ENCODE results near the gene EPS8L1.

Gene EPS8L1

DNA sequence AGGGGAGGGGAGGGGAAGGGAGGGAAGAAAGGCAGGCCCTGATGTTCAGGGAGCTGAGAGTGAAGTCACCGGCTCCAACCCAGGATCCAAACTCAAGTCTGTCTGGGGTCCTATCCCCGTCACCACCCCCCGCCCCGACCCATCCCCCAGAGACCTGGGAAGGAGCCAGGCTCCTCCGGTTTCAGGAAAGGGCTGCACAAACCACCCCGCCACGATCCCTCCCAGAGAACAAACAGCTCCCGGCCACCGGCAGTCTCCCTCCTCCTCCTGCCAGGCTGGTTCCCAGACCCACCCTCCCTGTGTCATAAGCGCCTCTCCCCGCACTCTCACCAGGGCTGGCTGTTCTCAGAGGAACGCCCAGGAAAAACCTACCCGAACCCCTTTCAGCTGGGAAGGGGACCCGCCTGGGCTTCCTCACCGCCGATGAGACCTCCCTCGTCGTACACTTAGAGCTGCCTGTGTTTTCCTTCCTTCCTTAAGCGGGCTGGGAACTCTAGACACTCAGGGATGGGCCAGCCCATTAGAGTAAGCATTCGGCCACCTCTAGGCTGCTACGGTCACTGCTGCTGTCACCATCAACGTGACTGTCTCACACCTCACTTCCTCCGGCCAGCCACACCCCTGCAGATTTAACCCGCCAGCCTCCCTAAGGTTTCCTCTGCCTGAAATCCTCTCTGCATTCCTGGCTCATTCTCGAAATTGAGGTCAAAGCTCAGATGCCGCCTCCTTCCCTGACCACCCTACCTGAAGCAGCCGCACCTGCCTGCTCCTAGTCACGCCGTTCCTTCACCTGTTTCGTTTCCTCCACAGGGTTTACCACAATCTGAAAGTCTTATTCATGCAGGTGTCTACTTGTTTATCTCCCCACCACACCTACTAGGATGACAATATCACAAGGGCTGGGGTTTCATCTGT lies 6.5 kb upstream of the EPS8L1 start:
- no peak overlapping the region for H3K27ac ChIP-seq (ENCODE audit: low read length)
- no peak overlapping the region for H3K9ac ChIP-seq (ENCODE audit: low read length in 2 of 2)
- H3K9me3 ChIP-seq (ENCODE audit: control insufficient read depth in 2 of 2, low read length in 2 of 2), result peaks cover 4 to 8% of the 10 kb centered on the region in 2 donors
- peaks cover 32 to 34% of the 10 kb centered on the region in 2 donors for H3K27me3 ChIP-seq (ENCODE audit: control insufficient read depth in 1 of 2, insufficient read depth in 2 of 2, low read length in 2 of 2)
- no peaks in the 10 kb centered on the region for H3K36me3 ChIP-seq (ENCODE audit: control insufficient read depth in 2 of 2, insufficient read depth in 2 of 2, low read length in 2 of 2)
- H3K4me3 ChIP-seq (ENCODE audit: low read length in 2 of 2), result peak overlapping the region in 1 of 2 donors; percentile 15
- H3K4me1 ChIP-seq (ENCODE audit: control insufficient read depth, insufficient read depth, low read length), result peaks cover 3% of the 10 kb centered on the region

DNA sequence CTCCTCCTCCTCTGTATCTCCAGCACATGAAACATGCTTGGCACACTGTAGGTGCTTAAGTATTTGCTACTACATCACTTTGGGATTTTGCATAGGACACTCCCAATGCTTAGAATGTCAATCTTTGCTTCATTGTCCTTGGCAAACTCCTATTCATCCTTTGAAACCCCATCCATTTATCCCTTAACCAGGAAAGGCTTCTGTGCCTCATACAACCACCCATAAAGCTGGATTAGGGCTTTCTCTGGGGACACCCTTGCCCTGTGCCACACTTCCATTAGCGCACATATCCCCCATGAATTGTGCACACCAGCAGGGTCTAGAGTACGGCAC lies 5.8 kb upstream of the EPS8L1 start:
- Histone ChIP-seq H3K9me3 (ENCODE audit: control insufficient read depth in 2 of 2, low read length in 2 of 2) (peaks cover 4 to 8% of the 10 kb centered on the region in 2 donors), H3K27me3 (ENCODE audit: control insufficient read depth in 1 of 2, insufficient read depth in 2 of 2, low read length in 2 of 2) (peaks cover 33 to 35% of the 10 kb centered on the region in 2 donors), H3K4me1 (ENCODE audit: control insufficient read depth, insufficient read depth, low read length) (peaks cover 3% of the 10 kb centered on the region), H3K4me3 (ENCODE audit: low read length in 2 of 2) (no peak overlapping the region), H3K9ac (ENCODE audit: low read length in 2 of 2) (no peak overlapping the region), H3K27ac (ENCODE audit: low read length) (no peak overlapping the region), H3K36me3 (ENCODE audit: control insufficient read depth in 2 of 2, insufficient read depth in 2 of 2, low read length in 2 of 2) (no peaks in the 10 kb centered on the region)

DNA sequence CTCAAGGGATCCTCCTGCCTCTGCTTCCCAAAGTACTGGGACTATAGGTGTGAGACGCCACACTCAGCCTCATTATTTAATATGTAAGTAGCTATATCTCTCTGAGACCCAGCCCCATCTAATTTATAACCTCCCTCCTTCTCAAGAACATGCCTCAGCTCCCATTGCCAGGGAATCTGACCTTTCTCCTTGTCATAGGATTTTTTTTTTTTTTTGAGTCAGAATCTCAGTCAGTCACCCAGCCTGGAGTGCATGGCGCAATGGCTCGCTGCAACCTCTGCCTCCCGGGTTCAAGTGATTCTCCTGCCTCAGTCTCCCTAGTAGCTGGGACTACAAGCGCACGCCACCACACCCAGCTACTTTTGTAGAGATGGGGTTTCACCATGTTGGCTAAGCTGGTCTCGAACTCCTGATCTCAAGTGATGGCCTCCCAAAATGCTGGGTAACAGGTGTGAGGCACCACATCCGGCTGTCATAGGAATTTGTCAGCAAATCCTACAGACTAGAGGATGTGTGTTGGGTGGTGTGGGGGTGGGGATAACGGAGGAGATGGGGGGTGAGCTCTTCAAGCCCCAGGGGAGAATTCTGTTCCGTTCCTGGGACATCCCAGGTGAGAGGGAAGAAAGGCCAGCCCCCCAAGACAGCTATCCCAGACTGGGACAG lies 5.1 kb upstream of the EPS8L1 start:
- no peak overlapping the region for H3K4me3 ChIP-seq (ENCODE audit: low read length in 2 of 2)
- H3K4me1 ChIP-seq (ENCODE audit: control insufficient read depth, insufficient read depth, low read length), result peaks cover 3% of the 10 kb centered on the region
- no peak overlapping the region for H3K27ac ChIP-seq (ENCODE audit: low read length)
- no peaks in the 10 kb centered on the region for H3K36me3 ChIP-seq (ENCODE audit: control insufficient read depth in 2 of 2, insufficient read depth in 2 of 2, low read length in 2 of 2)
- H3K9me3 ChIP-seq (ENCODE audit: control insufficient read depth in 2 of 2, low read length in 2 of 2), result peaks cover 4 to 8% of the 10 kb centered on the region in 2 donors
- H3K27me3 ChIP-seq (ENCODE audit: control insufficient read depth in 1 of 2, insufficient read depth in 2 of 2, low read length in 2 of 2), result peaks cover 40% of the 10 kb centered on the region in 2 donors
- no peak overlapping the region for H3K9ac ChIP-seq (ENCODE audit: low read length in 2 of 2)

DNA sequence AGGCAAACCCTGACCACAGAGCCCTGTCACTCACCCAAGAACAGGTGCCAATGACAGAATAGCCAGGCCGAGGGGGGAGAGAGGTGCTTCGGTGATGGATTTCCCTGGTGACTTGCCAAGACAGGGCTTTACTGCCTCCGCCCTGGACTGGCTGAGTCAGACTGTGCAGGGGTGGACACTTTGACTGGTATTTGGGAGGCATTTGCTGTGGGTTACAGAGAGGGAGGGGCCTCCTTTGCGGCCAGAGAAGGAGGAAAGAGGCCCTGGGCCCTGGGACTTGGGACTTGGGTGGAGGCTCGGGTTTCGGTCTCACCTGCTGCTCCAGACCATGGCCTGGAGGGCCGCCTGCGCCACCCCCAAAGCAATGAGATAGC lies 4.6 kb upstream of the EPS8L1 start:
- H3K4me3 ChIP-seq (ENCODE audit: low read length in 2 of 2), result no peak overlapping the region
- peaks cover 3% of the 10 kb centered on the region for H3K4me1 ChIP-seq (ENCODE audit: control insufficient read depth, insufficient read depth, low read length)
- H3K27ac ChIP-seq (ENCODE audit: low read length), result no peak overlapping the region
- peaks cover 40 to 42% of the 10 kb centered on the region in 2 donors for H3K27me3 ChIP-seq (ENCODE audit: control insufficient read depth in 1 of 2, insufficient read depth in 2 of 2, low read length in 2 of 2)
- H3K36me3 ChIP-seq (ENCODE audit: control insufficient read depth in 2 of 2, insufficient read depth in 2 of 2, low read length in 2 of 2), result no peaks in the 10 kb centered on the region
- peaks cover 4 to 8% of the 10 kb centered on the region in 2 donors for H3K9me3 ChIP-seq (ENCODE audit: control insufficient read depth in 2 of 2, low read length in 2 of 2)
- H3K9ac ChIP-seq (ENCODE audit: low read length in 2 of 2), result no peak overlapping the region

DNA sequence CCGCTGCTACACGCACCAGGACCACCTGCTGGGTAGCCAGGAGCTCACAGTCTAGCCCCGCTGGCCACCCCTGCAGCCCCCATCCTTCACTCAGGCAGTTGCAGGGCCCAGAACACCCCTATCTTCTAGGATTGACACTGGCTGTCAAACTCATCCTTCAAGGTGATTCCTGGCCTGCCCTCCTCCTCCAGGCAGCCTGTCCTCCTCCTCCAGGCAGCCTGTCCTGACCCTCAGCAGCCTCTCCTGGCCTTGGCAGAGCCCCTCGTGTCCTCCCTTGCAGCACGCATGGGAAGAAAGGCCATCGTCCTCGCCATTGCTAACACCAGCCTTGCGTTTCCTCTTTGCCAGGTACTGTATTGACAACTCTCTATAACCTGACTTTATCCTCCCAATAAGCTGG lies 3.8 kb upstream of the EPS8L1 start:
- Histone ChIP-seq H3K9ac (ENCODE audit: low read length in 2 of 2) (no peak overlapping the region), H3K4me1 (ENCODE audit: control insufficient read depth, insufficient read depth, low read length) (peaks cover 3% of the 10 kb centered on the region), H3K9me3 (ENCODE audit: control insufficient read depth in 2 of 2, low read length in 2 of 2) (peaks cover 4 to 8% of the 10 kb centered on the region in 2 donors), H3K27ac (ENCODE audit: low read length) (no peak overlapping the region), H3K36me3 (ENCODE audit: control insufficient read depth in 2 of 2, insufficient read depth in 2 of 2, low read length in 2 of 2) (no peaks in the 10 kb centered on the region), H3K27me3 (ENCODE audit: control insufficient read depth in 1 of 2, insufficient read depth in 2 of 2, low read length in 2 of 2) (peaks cover 43% of the 10 kb centered on the region in 2 donors), H3K4me3 (ENCODE audit: low read length in 2 of 2) (no peak overlapping the region)

DNA sequence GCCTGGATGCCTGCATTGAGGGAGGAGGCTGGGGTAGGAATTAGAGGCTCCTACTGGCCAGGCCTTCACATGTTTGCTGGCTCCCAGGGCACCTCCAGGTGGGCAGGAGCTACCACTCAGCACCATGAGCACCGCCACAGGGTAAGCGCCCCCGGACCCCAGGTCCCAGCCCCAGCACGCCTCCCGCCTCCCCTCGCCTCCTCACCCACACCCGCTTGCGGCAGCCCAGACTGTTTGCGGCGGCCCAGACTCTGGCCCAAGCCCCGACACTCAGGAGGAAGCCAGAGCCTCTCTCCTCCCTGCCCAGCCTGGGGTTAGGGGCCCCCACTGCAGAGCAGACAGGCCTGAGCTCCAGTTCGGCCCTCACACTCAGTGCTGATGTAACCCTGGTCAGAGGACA lies 652 bp downstream of the EPS8L1 start:
- Histone ChIP-seq H3K4me1 (ENCODE audit: control insufficient read depth, insufficient read depth, low read length) (peaks cover 12% of the 10 kb centered on the region), H3K9me3 (ENCODE audit: control insufficient read depth in 2 of 2, low read length in 2 of 2) (peaks cover 4 to 5% of the 10 kb centered on the region in 2 donors), H3K36me3 (ENCODE audit: control insufficient read depth in 2 of 2, insufficient read depth in 2 of 2, low read length in 2 of 2) (no peaks in the 10 kb centered on the region), H3K4me3 (ENCODE audit: low read length in 2 of 2) (no peak overlapping the region), H3K9ac (ENCODE audit: low read length in 2 of 2) (no peak overlapping the region), H3K27me3 (ENCODE audit: control insufficient read depth in 1 of 2, insufficient read depth in 2 of 2, low read length in 2 of 2) (peaks cover 40 to 50% of the 10 kb centered on the region in 2 donors), H3K27ac (ENCODE audit: low read length) (no peak overlapping the region)

DNA sequence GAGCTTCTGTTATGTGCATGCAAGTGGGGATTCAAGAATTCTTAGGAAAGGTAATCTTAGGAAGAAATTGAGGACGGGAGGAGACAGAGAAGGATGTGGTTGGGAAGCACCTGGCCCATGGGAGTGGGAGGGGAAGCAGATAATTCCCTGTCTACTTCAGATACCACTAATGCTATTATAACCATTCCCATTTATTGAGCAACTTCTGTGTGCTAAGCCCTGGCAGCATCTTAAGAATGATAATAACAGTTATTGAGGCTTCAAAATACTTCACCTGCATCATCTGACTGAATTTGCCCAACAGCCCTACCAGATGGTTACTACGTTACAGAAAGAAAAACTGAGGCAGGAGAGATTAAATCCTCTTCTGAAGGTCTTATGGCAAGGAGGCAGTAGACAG lies 1.4 kb downstream of the EPS8L1 start:
- no peak overlapping the region for H3K9ac ChIP-seq (ENCODE audit: low read length in 2 of 2)
- H3K27me3 ChIP-seq (ENCODE audit: control insufficient read depth in 1 of 2, insufficient read depth in 2 of 2, low read length in 2 of 2), result peaks cover 42 to 50% of the 10 kb centered on the region in 2 donors
- peaks cover 19% of the 10 kb centered on the region for H3K4me1 ChIP-seq (ENCODE audit: control insufficient read depth, insufficient read depth, low read length)
- H3K4me3 ChIP-seq (ENCODE audit: low read length in 2 of 2), result no peak overlapping the region
- no peak overlapping the region for H3K27ac ChIP-seq (ENCODE audit: low read length)
- H3K9me3 ChIP-seq (ENCODE audit: control insufficient read depth in 2 of 2, low read length in 2 of 2), result peaks cover 4 to 5% of the 10 kb centered on the region in 2 donors
- no peaks in the 10 kb centered on the region for H3K36me3 ChIP-seq (ENCODE audit: control insufficient read depth in 2 of 2, insufficient read depth in 2 of 2, low read length in 2 of 2)

DNA sequence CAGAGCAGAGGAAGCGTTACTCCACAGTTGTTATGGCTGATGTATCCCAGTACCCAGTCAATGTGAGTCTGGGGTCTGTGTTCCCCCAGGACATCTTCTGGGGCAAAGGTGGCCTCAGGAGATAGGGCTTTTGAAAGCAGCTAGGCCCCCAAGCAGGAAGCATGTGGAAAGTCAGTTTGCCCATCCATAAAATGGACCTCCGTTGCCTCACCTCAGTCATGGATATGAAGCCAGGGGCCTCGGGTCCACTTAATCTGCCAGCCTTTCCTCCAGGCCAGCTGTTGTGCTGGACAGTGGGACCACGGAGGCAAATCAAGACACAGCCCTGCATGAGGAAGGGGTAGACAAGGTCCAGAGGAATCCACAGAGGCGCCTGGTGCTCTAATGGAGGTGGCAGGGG lies 3.3 kb downstream of the EPS8L1 start:
- peaks cover 24% of the 10 kb centered on the region for H3K4me1 ChIP-seq (ENCODE audit: control insufficient read depth, insufficient read depth, low read length)
- no peak overlapping the region for H3K9ac ChIP-seq (ENCODE audit: low read length in 2 of 2)
- no peak overlapping the region for H3K27ac ChIP-seq (ENCODE audit: low read length)
- H3K36me3 ChIP-seq (ENCODE audit: control insufficient read depth in 2 of 2, insufficient read depth in 2 of 2, low read length in 2 of 2), result no peaks in the 10 kb centered on the region
- no peaks in the 10 kb centered on the region for H3K9me3 ChIP-seq (ENCODE audit: control insufficient read depth in 2 of 2, low read length in 2 of 2)
- H3K4me3 ChIP-seq (ENCODE audit: low read length in 2 of 2), result no peak overlapping the region
- peaks cover 57 to 65% of the 10 kb centered on the region in 2 donors for H3K27me3 ChIP-seq (ENCODE audit: control insufficient read depth in 1 of 2, insufficient read depth in 2 of 2, low read length in 2 of 2)

DNA sequence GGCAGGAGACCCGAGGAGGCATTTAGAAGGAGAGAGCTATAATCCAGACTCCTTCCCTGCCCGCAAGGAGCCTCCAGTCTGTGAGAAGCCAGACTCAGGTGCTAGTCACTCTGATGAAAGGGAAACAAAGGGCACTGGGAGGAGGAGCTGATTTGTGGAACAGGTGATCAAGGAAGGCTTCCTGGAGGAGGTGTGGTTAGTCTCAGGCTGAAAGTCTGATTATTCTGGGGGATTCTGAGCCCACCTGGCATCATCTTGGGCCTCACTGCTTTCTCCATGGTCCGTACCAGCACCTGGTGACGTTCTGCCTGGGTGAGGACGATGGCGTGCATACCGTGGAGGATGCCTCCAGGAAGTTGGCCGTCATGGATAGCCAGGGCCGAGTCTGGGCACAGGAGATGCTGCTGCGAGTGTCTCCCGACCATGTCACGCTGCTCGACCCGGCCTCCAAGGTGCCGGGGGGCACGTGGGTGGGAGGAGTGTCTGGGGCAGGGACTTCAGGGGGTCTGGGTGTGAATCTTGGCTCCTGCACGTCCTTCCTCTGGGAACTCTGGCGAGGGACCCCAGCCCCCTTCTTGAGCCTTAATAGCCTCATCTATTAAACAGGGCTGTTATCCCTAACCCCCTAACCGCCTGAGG lies 3.9 kb downstream of the EPS8L1 start:
- H3K27me3 ChIP-seq (ENCODE audit: control insufficient read depth in 1 of 2, insufficient read depth in 2 of 2, low read length in 2 of 2), result peaks cover 59 to 70% of the 10 kb centered on the region in 2 donors
- H3K27ac ChIP-seq (ENCODE audit: low read length), result no peak overlapping the region
- no peaks in the 10 kb centered on the region for H3K9me3 ChIP-seq (ENCODE audit: control insufficient read depth in 2 of 2, low read length in 2 of 2)
- H3K9ac ChIP-seq (ENCODE audit: low read length in 2 of 2), result no peak overlapping the region
- no peak overlapping the region for H3K4me3 ChIP-seq (ENCODE audit: low read length in 2 of 2)
- H3K36me3 ChIP-seq (ENCODE audit: control insufficient read depth in 2 of 2, insufficient read depth in 2 of 2, low read length in 2 of 2), result no peaks in the 10 kb centered on the region
- peaks cover 24% of the 10 kb centered on the region for H3K4me1 ChIP-seq (ENCODE audit: control insufficient read depth, insufficient read depth, low read length)

DNA sequence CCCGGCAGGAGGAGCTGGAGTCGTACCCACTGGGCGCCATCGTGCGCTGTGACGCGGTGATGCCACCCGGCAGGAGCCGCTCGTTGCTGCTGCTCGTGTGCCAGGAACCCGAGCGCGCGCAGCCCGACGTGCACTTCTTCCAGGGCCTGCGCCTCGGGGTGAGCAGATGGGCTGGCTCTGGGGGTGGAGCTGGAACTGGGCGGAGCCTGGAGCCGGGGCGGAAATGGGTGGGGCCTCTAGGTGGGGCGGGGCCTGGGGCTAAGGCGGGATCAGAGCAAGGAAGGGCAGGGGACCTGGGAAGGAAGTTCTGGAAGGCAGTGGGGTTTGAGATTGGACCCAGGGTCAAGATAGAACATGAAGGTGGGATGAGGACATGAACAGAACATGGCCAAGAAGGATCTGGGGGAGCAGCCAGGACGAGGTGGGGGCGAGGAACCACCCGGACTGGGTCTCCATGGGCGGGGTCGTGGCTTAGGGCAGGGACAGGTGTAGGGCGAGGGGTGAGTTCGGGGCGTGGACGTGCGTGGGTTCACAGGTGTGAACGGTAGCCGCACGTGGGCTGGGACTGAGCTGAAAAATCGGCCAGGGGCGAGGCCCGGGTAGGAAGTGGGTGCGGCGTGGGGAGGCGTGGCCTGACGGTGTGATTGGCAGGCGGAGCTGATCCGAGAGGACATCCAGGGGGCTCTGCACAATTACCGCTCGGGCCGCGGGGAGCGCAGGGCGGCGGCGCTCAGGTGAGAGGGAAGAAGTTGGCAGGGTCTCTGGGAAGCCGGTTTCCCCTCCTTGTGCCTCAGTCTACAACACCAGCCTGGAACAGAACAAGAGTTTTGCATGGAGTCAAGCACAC lies 4.7 kb downstream of the EPS8L1 start:
- Histone ChIP-seq H3K4me3 (ENCODE audit: low read length in 2 of 2) (peak overlapping the region in 1 of 2 donors; percentile 65), H3K9ac (ENCODE audit: low read length in 2 of 2) (no peak overlapping the region), H3K36me3 (ENCODE audit: control insufficient read depth in 2 of 2, insufficient read depth in 2 of 2, low read length in 2 of 2) (no peaks in the 10 kb centered on the region), H3K9me3 (ENCODE audit: control insufficient read depth in 2 of 2, low read length in 2 of 2) (no peaks in the 10 kb centered on the region), H3K4me1 (ENCODE audit: control insufficient read depth, insufficient read depth, low read length) (peaks cover 24% of the 10 kb centered on the region), H3K27me3 (ENCODE audit: control insufficient read depth in 1 of 2, insufficient read depth in 2 of 2, low read length in 2 of 2) (peaks cover 63 to 72% of the 10 kb centered on the region in 2 donors), H3K27ac (ENCODE audit: low read length) (no peak overlapping the region)

Data from stomach smooth muscle (tissue), 2 donors.